WTC11 (cell line): ENCODE results near the gene SOSTDC1.

Experiments used
- CTCF ChIP-seq: fragments of 200-600 bp; IDR thresholded peaks from 2 replicates; pipeline ENCODE4 v1.8.0; 2022; ENCODE audit warnings: antibody characterized with exemption
- NR1H2 ChIP-seq: sonication (generic); formaldehyde crosslinking; IDR thresholded peaks from 2 replicates; pipeline ENCODE4 v1.9.0; 2021; ENCODE audit warnings: mild to moderate bottlenecking, moderate library complexity, missing genetic modification reagents
- PREB ChIP-seq: sonication (generic); formaldehyde crosslinking; IDR thresholded peaks from 2 replicates; pipeline ENCODE4 v1.8.1; 2022; ENCODE audit warnings: mild to moderate bottlenecking, missing genetic modification reagents, moderate library complexity, borderline replicate concordance
- SP1 ChIP-seq: sonication (generic); formaldehyde crosslinking; conservative IDR thresholded peaks from 2 replicates; pipeline ENCODE4 v1.8.1; 2022; ENCODE audit warnings: missing genetic modification reagents
- TEAD4 ChIP-seq: sonication (generic); formaldehyde crosslinking; IDR thresholded peaks from 2 replicates; pipeline ENCODE4 v1.8.0; 2022; ENCODE audit warnings: mild to moderate bottlenecking, missing genetic modification reagents

GRCh38 chr7:16494551-16494950 is 29.0 kb upstream of the SOSTDC1 start:
- TF ChIP-seq CTCF (no peak), TEAD4 (no peak), PREB (CRISPR knock-in tag) (no peak), NR1H2 (CRISPR knock-in tag) (no peak), SP1 (CRISPR knock-in tag) (no peak)
